ENCODE results near the gene CATSPERD.

DNA sequence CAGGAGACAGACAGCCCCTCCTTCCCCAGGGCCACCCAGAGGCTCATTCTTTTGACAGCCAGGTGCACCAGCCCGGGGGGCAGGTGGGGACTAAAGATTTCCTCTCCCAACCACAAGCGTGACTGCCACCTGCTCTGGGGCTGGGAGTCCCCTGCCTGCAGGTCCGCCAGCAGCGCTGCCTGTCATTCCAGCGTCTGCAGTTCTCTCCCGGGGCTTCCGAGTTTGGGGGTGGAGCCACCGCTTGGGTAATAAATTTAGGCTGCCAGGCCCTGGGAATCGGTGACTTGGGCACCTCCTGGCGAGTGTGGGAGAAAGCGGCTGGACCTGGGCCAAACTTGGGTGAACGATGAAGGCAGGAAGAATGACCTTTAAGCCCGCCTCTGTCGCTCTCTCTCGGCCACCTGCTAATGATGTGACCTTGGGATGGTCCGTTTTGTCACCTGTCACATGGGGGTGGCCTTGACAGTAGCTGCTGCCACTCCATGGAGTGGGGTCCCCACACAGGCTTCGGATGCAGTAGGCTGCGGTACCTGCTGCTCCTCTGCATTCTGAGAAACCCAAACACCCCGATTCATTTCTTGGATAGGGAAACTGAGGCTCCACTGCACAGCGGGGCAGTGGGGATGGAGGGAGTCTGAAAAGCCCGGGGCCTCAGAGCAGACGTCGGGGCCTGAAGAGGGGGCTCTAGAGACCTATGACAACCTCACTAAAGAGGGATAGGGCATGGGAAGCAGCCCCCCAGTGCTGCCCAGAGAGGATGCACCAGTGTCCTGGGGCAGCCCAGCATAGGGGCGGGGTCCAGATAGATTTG is 106.3 kb downstream of the CATSPERD start:
- TF ChIP-seq POLR2A (IDR thresholded peaks at IDR 0.05) (no peak), CTCF (IDR thresholded peaks at IDR 0.05) (peak in 3 of 6 experiments; percentile 31)
